GM18505 (cell line): Measurements from ENCODE around the gene VARS1.
A peak's percentile ranks its signal among the peaks of the same experiment; 100 is the strongest.
"Not testable (repeated sequence)": the region's sequence is repeated elsewhere in the genome, so short reads cannot be mapped to it uniquely, and the experiment has no call there.

Experiments used
- ATAC-seq: cut with Tn5 transposase; IDR thresholded peaks from one replicate; pipeline ENCODE4 v1.9.1; 2021; ENCODE audit not compliant: unreplicated experiment
- POLR2A ChIP-seq: IDR thresholded peaks from 4 replicates; pipeline ENCODE4 v1.6.1; 2011; ENCODE audit warnings: borderline replicate concordance; ENCODE audit not compliant: insufficient read depth, insufficient read length; ENCODE audit errors: extremely low read depth

VARS1 gene

GRCh38 chr6:31815025-31815838, 19.7 kb upstream of the VARS1 start, which contains the start of the genes HSPA1A and HSPA1L:
Gene HSPA1A (plus strand): TSS chr6:31815543. CDS start chr6:31815757, 214 bp downstream.
Gene HSPA1L (minus strand): TSS chr6:31815283. CDS start chr6:31811972, 3,311 bp downstream.
- ATAC-seq, result no peak
- TF ChIP-seq POLR2A, result peak; percentile 91

DNA sequence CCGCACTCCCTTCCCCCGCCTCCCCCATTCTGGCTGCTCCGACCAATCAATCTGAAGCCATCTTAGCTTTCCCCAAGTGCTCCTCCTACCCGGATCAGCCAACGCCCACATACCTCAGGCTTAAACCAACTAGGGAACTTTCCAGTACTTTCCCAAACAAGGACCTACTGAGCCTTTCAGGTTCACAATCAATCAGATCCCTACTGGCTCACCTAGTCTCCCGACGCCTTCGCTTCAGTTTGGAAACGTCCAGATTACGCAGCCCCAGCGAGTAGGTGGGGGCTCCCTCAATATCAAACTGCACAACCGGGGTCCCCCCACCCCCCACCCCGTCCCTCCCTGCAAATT, 19.1 kb upstream of the VARS1 start:
- no peak for ATAC-seq
- no peak for TF ChIP-seq POLR2A

GRCh38 chr6:31813465-31813849, 17.9 kb upstream of the VARS1 start:
- no peak for ATAC-seq
- no peak for TF ChIP-seq POLR2A

- ATAC-seq, result no peak
- TF ChIP-seq POLR2A, result no peak
Observed at GRCh38 chr6:31811645-31812044, 16.1 kb upstream of the VARS1 start.

DNA sequence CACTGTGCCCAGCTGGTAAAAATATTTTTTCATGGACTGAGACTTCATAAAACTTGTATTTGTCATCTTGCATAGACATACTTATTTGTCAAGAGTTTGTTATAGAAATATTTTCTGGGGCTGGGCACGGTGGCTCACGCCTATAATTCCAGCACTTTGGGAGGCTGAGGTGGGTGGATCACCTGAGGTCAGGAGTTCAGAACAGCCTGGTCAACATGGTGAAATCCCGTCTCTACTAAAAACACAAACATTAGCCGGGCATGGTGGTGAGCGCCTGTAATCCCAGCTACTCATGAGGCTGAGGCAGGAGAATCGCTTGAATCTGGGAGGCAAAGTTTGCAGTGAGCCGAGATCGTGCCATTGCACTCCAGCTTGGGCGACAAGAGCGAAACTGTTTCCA, 13.0 kb upstream of the VARS1 start:
- not testable (repeated sequence) for ATAC-seq

- ATAC-seq, result peak; percentile 88
- peak; percentile 97 for TF ChIP-seq POLR2A
Observed at GRCh38 chr6:31806470-31807272, 11.1 kb upstream of the VARS1 start, which contains the start of gene LSM2. Gene LSM2 (minus strand): TSS chr6:31806966. CDS start chr6:31806757, 209 bp downstream.

GRCh38 chr6:31805939-31806469, 10.5 kb upstream of the VARS1 start:
- TF ChIP-seq POLR2A, result no peak

DNA sequence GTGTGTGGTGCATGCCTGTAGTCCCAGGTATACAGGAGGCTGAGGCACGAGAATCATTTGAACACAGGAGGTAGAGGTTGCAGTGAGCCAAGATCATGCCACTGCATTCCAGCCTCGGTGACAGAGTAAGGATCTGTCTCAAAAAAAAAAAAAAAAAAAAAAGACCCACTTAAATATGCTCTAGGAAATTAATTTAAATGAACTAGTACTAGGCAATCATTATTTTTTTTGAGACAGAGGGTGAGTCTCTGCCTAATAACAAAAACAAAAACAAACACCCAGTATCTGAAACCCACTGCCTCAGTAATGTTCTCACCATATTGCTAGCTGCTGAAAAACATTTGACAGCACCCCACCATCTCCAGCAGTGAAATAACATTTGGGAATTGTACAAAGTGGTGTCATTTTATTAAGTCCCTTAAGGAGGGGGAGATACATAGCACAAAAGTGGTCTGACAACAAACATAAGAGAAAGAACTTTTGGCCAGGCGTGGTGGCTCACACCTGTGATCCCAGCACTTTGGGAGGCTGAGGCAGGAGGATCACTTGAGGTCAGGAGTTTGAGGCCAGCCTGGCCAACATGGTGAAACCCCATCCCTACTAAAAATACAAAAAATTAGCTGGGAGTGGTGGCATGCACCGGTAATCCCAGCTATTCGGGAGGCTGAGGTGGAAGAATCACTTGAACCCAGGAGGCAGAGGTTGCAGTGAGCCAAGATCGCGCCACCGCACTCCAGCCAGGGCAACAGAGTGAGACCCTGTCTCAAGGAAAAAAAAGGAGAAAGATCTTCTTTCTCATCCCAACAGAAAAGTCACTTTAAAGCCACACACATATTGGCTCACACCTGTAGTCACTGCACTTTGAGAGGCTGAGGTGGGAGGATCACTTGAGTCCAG, 5.7 kb upstream of the VARS1 start:
- not testable (repeated sequence) for ATAC-seq

More at GRCh38 chr6:31805939-31806469, 10.5 kb upstream of the VARS1 start:
- peak; percentile 26 for ATAC-seq

DNA sequence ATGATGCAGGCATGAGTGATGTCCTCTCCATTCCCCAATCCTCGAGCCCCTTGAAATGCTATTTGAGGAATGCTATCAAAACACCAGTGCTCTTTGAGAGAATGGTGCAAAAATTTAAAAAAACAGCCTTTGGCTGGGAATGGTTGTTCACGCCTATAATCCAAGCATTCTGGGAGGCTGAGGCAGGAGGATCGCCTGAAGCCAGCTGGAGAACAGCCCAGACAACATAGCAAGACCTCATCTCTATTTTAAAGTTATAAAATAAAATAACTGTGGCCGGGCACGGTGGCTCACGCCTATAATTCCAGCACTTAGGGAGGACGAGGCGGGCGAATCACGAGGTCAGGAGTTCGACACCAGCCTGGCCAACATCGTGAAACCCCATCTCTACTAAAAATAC, 4.2 kb upstream of the VARS1 start:
- no peak for TF ChIP-seq POLR2A
- ATAC-seq, result no peak

GRCh38 chr6:31797588-31797987, 2.0 kb upstream of the VARS1 start:
- no peak for TF ChIP-seq POLR2A
- ATAC-seq, result no peak

GRCh38 chr6:31796993-31797385, 1.4 kb upstream of the VARS1 start:
- no peak for TF ChIP-seq POLR2A
- ATAC-seq, result no peak

DNA sequence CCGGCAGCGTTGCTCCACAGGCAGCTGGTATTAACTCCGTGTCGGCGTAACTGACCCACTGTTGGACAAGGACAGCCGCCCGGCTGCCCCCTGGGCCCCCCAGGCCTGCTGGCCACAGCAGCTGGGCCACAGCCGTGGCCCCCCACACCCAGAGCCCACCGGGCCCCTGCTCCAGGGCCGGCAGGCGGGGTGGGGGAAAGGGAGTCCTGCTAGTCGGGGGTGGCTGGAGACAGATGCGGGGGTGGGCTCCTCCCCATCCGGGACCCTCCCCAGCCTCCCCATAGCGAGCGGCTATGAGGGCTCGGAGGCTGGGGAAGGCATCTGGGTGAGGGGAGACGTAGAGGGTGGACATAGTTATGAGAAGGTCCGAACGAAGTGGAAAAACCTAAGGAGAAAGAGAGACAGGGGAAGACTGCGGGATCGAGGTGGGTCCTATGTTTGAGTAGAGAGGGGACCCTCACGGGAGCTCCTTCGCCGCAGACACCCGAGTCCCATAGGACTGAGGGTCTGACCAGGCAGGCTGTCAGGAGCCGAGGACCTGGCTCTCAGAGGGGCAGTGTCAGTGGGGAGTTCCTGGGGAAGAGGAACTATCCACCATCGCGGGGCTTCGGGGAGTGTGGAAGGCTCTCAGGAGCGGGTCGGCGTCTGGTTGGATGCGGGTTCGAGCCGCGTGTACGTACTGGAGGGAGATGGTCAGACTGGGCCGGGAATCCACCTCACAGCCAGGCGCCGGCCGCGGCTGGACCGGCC, 511 bp downstream of the VARS1 start:
- ATAC-seq, result no peak
- no peak for TF ChIP-seq POLR2A
